Lung (tissue), 12 donors: Measurements from ENCODE around the gene RPS6KA2. TPM values are rescaled to one million over a fixed set of nuclear protein-coding genes. Genes with fewer than 3 reads are reported as not detected.

ENCODE experiments used
- ATAC-seq: fragments of 200-7000 bp; cut with Tn5 transposase; one replicate; pipeline ENCODE4 v1.9.1; 2020; ENCODE audit warnings: moderate number of reproducible peaks; ENCODE audit not compliant: insufficient read depth, low FRiP score
- DNase-seq, 3 donors: peaks; one replicate each; pipeline ENCODE4 v3.0.0-alpha.2; 2013 to 2017
- H3K27ac ChIP-seq, 2 donors: one replicate each; pipeline ENCODE4 v1.5.1; 2013; ENCODE audit warnings: mild to moderate bottlenecking in 2 of 2, moderate library complexity in 2 of 2, control low read depth in 1 of 2, inconsistent platforms in 1 of 2, low read depth in 1 of 2, low read length in 1 of 2
- H3K27me3 ChIP-seq, 3 donors: one replicate each; pipeline ENCODE4 v1.5.1; 2013; ENCODE audit warnings: low read length in 2 of 3; ENCODE audit not compliant: control insufficient read depth in 3 of 3, insufficient read depth in 3 of 3
- H3K36me3 ChIP-seq, 4 donors: one replicate each; pipeline ENCODE4 v1.5.1; 2013; ENCODE audit warnings: low read length in 4 of 4, mild to moderate bottlenecking in 1 of 4, moderate library complexity in 1 of 4; ENCODE audit not compliant: control insufficient read depth in 4 of 4, insufficient read depth in 4 of 4
- H3K4me1 ChIP-seq, 5 donors: one replicate each; pipeline ENCODE4 v1.5.1; 2013; ENCODE audit warnings: low read length in 5 of 5, mild to moderate bottlenecking in 2 of 5, moderate library complexity in 1 of 5; ENCODE audit not compliant: control insufficient read depth in 5 of 5, insufficient read depth in 5 of 5
- H3K4me3 ChIP-seq: one replicate; pipeline ENCODE4 v1.5.1; 2013; ENCODE audit warnings: mild to moderate bottlenecking, control low read depth, moderate library complexity
- H3K9ac ChIP-seq, 2 donors: one replicate each; pipeline ENCODE4 v1.5.1; 2013; ENCODE audit warnings: low read length in 2 of 2, control low read depth in 1 of 2; ENCODE audit not compliant: insufficient read depth in 1 of 2
- H3K9me3 ChIP-seq, 4 donors: one replicate each; pipeline ENCODE4 v1.5.1; 2013; ENCODE audit warnings: low read length in 3 of 4, mild to moderate bottlenecking in 1 of 4, moderate library complexity in 1 of 4; ENCODE audit not compliant: control insufficient read depth in 4 of 4, insufficient read depth in 3 of 4
- CTCF ChIP-seq: IDR thresholded peaks from 2 replicates; pipeline ENCODE4 v1.5.1; 2012; ENCODE audit warnings: mild to moderate bottlenecking; ENCODE audit errors: control extremely low read depth, extremely low read depth
- WGBS, 2 donors: extraction: QIAGEN DNeasy Blood & Tissue Kit; methylation state at CpG; one replicate each; pipeline ENCODE4 v1.1.7; 2013; 5-methylcytosine and 5-hydroxymethylcytosine counted together
- polyA plus RNA-seq, 2 donors: library from polyadenylated mRNA; stranded (reverse); fragments of 200-250 nt; gene quantifications; one replicate each; pipeline ENCODE4 v1.2.1, GENCODE V29; 2013
- total RNA-seq, 2 donors: library from RNA; depleted of rRNA in 1 of 2; stranded (reverse); fragments of >200 nt in 1 of 2; gene quantifications; one replicate each; pipeline ENCODE4 v1.2.1, GENCODE V29; 2014 to 2021
- donor health status: control.
- donor health status: control.
- donor health status: Bipolar disorder and iron deficiency.
- donor health status: healthy.
- donor health status: DM: yes; HTN: yes; CAD: no.

The RPS6KA2 gene
- total and polyA plus RNA-seq, 4 donors: 61.9 to 185 (median 105) TPM

GRCh38 chr6:166673309-166673708, 46.3 kb upstream of the RPS6KA2 start:
- no peak overlapping the region for H3K27ac ChIP-seq
- no peak for ATAC-seq
- H3K9ac ChIP-seq: no peak overlapping the region
- no peak overlapping the region for H3K4me3 ChIP-seq
- DNase-seq: peak in 2 of 3 donors; percentile 28 to 42
- WGBS, 2 donors: 74 to 85% methylated on average over 6 of the region's 6 CpGs
- no peaks in the 10 kb centered on the region for H3K27me3 ChIP-seq
- H3K9me3 ChIP-seq: no peaks in the 10 kb centered on the region
- no peak for TF ChIP-seq CTCF
- no peaks in the 10 kb centered on the region for H3K36me3 ChIP-seq
- H3K4me1 ChIP-seq: peaks cover 0 to 20% (median 5%) of the 10 kb centered on the region in 5 donors

GRCh38 chr6:166672624-166673206, 45.7 kb upstream of the RPS6KA2 start:
- ATAC-seq (no peak), DNase-seq (no peak)
- H3K4me3 ChIP-seq: no peak overlapping the region
- no peak overlapping the region for H3K27ac ChIP-seq
- H3K9me3 ChIP-seq: no peaks in the 10 kb centered on the region
- TF ChIP-seq CTCF: no peak
- H3K9ac ChIP-seq: no peak overlapping the region
- WGBS, 2 donors: 44 to 53% methylated on average over 14 of the region's 14 CpGs
- H3K27me3 ChIP-seq: no peaks in the 10 kb centered on the region
- peaks cover 0 to 20% (median 5%) of the 10 kb centered on the region in 5 donors for H3K4me1 ChIP-seq
- no peaks in the 10 kb centered on the region for H3K36me3 ChIP-seq

GRCh38 chr6:166672146-166672545, 45.1 kb upstream of the RPS6KA2 start:
- no peak for ATAC-seq
- peaks cover 0 to 20% (median 5%) of the 10 kb centered on the region in 5 donors for H3K4me1 ChIP-seq
- H3K27me3 ChIP-seq: no peaks in the 10 kb centered on the region
- no peak overlapping the region for H3K9ac ChIP-seq
- 51% methylated on average over 12 of the region's 12 CpGs for WGBS, 2 donors
- DNase-seq: no peak
- no peaks in the 10 kb centered on the region for H3K36me3 ChIP-seq
- no peak for TF ChIP-seq CTCF
- no peak overlapping the region for H3K27ac ChIP-seq
- H3K9me3 ChIP-seq: no peaks in the 10 kb centered on the region
- no peak overlapping the region for H3K4me3 ChIP-seq
